ENCODE data around the gene ZNF552. TPM values are rescaled to one million over a fixed set of nuclear protein-coding genes. Genes with fewer than 3 reads are reported as not detected.
A peak's percentile ranks its signal among the peaks of the same experiment; 100 is the strongest.

Gene ZNF552
- total and polyA plus RNA-seq, 2 of the 4 experiments (the other 2 are of a cell fraction), result 2.8 to 4.7 TPM

DNA sequence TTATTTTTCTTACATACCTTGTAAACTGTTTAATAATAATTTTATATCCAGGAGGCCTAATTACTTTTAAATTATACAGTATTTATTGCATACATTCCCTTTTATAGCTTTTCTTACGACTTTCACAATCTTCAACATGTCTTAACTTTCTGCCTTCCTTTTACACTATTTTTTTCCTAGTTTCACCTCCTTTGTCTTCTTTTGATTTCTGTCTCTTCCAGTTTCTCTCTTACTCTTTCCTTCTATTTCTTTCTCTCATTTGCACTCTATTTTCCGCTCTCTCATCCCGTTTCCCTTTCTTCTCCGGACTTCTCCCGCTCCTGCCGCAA lies 11.5 kb downstream of the ZNF552 start:
- peak overlapping the region; percentile 95 for H3K9ac ChIP-seq (ENCODE audit: low read depth, low read length)
- no peak overlapping the region for H4K91ac ChIP-seq (ENCODE audit: insufficient read depth, low read depth, low read length)
- dilution Hi-C loops (cut with HindIII; ENCODE audit: low sequenced_read_pairs, unreplicated experiment), result no loop called here
- in situ Hi-C loops (cut with MboI; ENCODE audit: low sequenced_read_pairs), result no loop called here
- no TSS peak for BruUV-seq (replicated peaks)
- H2BK15ac ChIP-seq (ENCODE audit: low read depth, low read length), result no peak overlapping the region
- no peak overlapping the region for H2AK9ac ChIP-seq (replicated peaks; ENCODE audit: low read depth, low read length, poor library complexity)
- no peaks in the 10 kb centered on the region; the same call in 1 of the 2 replicates for H3K9me1 ChIP-seq (ENCODE audit: insufficient read depth, low read length)
- peak overlapping the region; percentile 95; the same call in 1 of the 2 replicates for H3K56ac ChIP-seq (ENCODE audit: extremely low read depth, insufficient read depth, low read length)
- H3K4me1 ChIP-seq (ENCODE audit: control insufficient read depth, insufficient read depth, low read length), result peaks cover 6% of the 10 kb centered on the region
- ChIA-PET POLR2A (ENCODE audit: unreplicated experiment) (interaction anchor here (1.2 kb wide), 1 partner anchor 16 kb away, joined by 4 read pairs; no protein-coding TSS in a partner anchor), CTCF (no interaction called here)
- peaks cover 4% of the 10 kb centered on the region for H3K36me3 ChIP-seq (ENCODE audit: control insufficient read depth, insufficient read depth, low read length)
- H2BK120ac ChIP-seq (ENCODE audit: low read depth, low read length), result no peak overlapping the region
- H3K9me3 ChIP-seq (ENCODE audit: control insufficient read depth, insufficient read depth, low read length), result no peaks in the 10 kb centered on the region
- H2BK5ac ChIP-seq (ENCODE audit: low read depth, low read length, poor library complexity, severe bottlenecking), result peak overlapping the region; percentile 14
- 0% methylated on average over 1 of the region's 6 CpGs; no CpG with 5 or more reads in 1 of the 2 experiments for WGBS, 2 experiments (ENCODE audit: extremely low coverage in 2 of 2, insufficient read length in 1 of 2)
- H3K4me2 ChIP-seq (ENCODE audit: low read depth, low read length), result peak overlapping the region; percentile 91
- peak overlapping the region; percentile 88 for H3K27ac ChIP-seq (ENCODE audit: insufficient read depth, low read length)
- H4K20me1 ChIP-seq (ENCODE audit: insufficient read depth, low read length), result no peaks in the 10 kb centered on the region
- H3K27me3 ChIP-seq (ENCODE audit: control insufficient read depth, insufficient read depth, low read length), result no peaks in the 10 kb centered on the region
- H4K5ac ChIP-seq (ENCODE audit: low read depth, low read length), result no peak overlapping the region; the same call in 1 of the 2 replicates
- no peak overlapping the region for H3K23ac ChIP-seq (ENCODE audit: low read depth, low read length)
- TF ChIP-seq MXI1 (IDR thresholded peaks at IDR 0.05; ENCODE audit: borderline replicate concordance, low read depth, low read length), result no peak
- TF ChIP-seq NFE2L2 (IDR thresholded peaks at IDR 0.05; ENCODE audit: low read depth, low read length), result no peak
- no peak for TF ChIP-seq MAZ (IDR thresholded peaks at IDR 0.05; ENCODE audit: borderline replicate concordance, low read depth, low read length)
- no peak overlapping the region for H2AK5ac ChIP-seq (ENCODE audit: low read depth, low read length)
- peaks cover 21 to 37% of the 10 kb centered on the region in 2 experiments for H3K79me1 ChIP-seq (ENCODE audit: low read depth in 1 of 2, low read length in 2 of 2)
- no peak overlapping the region for H3K18ac ChIP-seq (ENCODE audit: low read depth, low read length)
- H2AFZ ChIP-seq (replicated peaks; ENCODE audit: low read length, poor library complexity), result peak overlapping the region; percentile 93
- H3K14ac ChIP-seq (replicated peaks; ENCODE audit: low read depth, low read length), result no peak overlapping the region
- H4K8ac ChIP-seq (ENCODE audit: low read depth in 2 of 2, low read length in 2 of 2), result peak overlapping the region; percentile 20 to 48; a peak in 2 of 4 replicates
- DNase-seq (no peak), ATAC-seq (ENCODE audit: low read depth) (peak; percentile 61; the same call in 1 of the 2 replicates)
- peak overlapping the region; percentile 92 for H3K4ac ChIP-seq (ENCODE audit: low read depth, low read length)
- peak overlapping the region; percentile 59 for H3K4me3 ChIP-seq (ENCODE audit: insufficient read depth, low read depth, low read length)
- intact Hi-C loops (cut with micrococcal nuclease), result no loop called here
- no peak overlapping the region for H2BK20ac ChIP-seq (ENCODE audit: low read depth, low read length)

Data from IMR-90 (cell line).